Gastrocnemius medialis (tissue), 4 donors: ENCODE results near the gene PRKG1. TPM values are rescaled to one million over a fixed set of nuclear protein-coding genes. Genes with fewer than 3 reads are reported as not detected.

Experiments used
- ATAC-seq, 2 donors: fragments of 150-250 bp; one replicate each; pipeline ENCODE4 v1.9.1; 2016
- DNase-seq, 2 donors: peaks; one replicate each; pipeline ENCODE4 v3.0.0-alpha.2; 2019
- H3K27ac ChIP-seq, 4 donors: fragments of 200-600 bp; sonication (generic); 1 replicate in 1 of 4; 2 replicates in 3 of 4; pipeline ENCODE4 v1.5.1; 2016 to 2018; ENCODE audit warnings: mild to moderate bottlenecking in 2 of 4, moderate library complexity in 1 of 4
- H3K27me3 ChIP-seq, 3 donors: fragments of 200-600 bp; sonication (generic) in 2 of 3; 1 replicate in 1 of 3; 2 replicates in 2 of 3; pipeline versions ENCODE4 v1.5.1 to v1.6.0; 2016 to 2019; ENCODE audit warnings: mild to moderate bottlenecking in 1 of 3, moderate library complexity in 1 of 3
- H3K36me3 ChIP-seq, 2 donors: fragments of 200-600 bp; sonication (generic) in 1 of 2; one replicate each; pipeline ENCODE4 v1.5.1; 2017 to 2018
- H3K4me1 ChIP-seq, 2 donors: fragments of 200-600 bp; sonication (generic) in 1 of 2; one replicate each; pipeline ENCODE4 v1.5.1; 2016 to 2017; ENCODE audit warnings: mild to moderate bottlenecking in 2 of 2
- H3K4me3 ChIP-seq, 4 donors: fragments of 200-600 bp; sonication (generic) in 3 of 4; 1 replicate in 1 of 4; 2 replicates in 3 of 4; pipeline ENCODE4 v1.5.1; 2016 to 2019; ENCODE audit warnings: mild to moderate bottlenecking in 2 of 4
- H3K9me3 ChIP-seq, 3 donors: fragments of 200-600 bp; sonication (generic) in 2 of 3; 1 replicate in 1 of 3; 2 replicates in 2 of 3; pipeline ENCODE4 v1.5.1; 2016 to 2019
- POLR2A ChIP-seq, 2 donors: fragments of 450-650 bp; IDR thresholded peaks; one replicate each; pipeline ENCODE4 v1.6.1; 2017; ENCODE audit warnings: antibody characterized with exemption in 2 of 2, mild to moderate bottlenecking in 2 of 2, moderate library complexity in 2 of 2
- in situ Hi-C, 4 donors: fragments of 200-750 bp; cut with MboI; loops; one replicate each; pipeline versions ENCODE4 v1.15.0 to v1.8.0; 2017; ENCODE audit warnings: low sequenced_read_pairs in 4 of 4
- intact Hi-C: fragments of 100-400 bp; cut with DNase I; formaldehyde crosslinking; loops from one replicate; pipeline ENCODE4 v1.15.1; 2023; ENCODE audit warnings: low total_unique reads
- total RNA-seq, 4 donors: library from RNA; depleted of rRNA; stranded (reverse); fragments of >200 nt; gene quantifications; one replicate each; pipeline versions ENCODE4 v1.1.0 to v1.2.3, GENCODE V29; 2016
- TF ChIP-seq, protein P1 (sequence below), 5 experiments: fragments of 450-650 bp in 3 of 5; fragments of 200-600 bp in 2 of 5; sonication (generic) in 2 of 5; IDR thresholded peaks in 4 of 5; conservative IDR thresholded peaks in 1 of 5; 1 replicate in 4 of 5; 2 replicates in 1 of 5; pipeline ENCODE4 v1.5.1; 2016 to 2019; ENCODE audit warnings: antibody characterized with exemption in 5 of 5, mild to moderate bottlenecking in 3 of 5, moderate library complexity in 3 of 5

The PRKG1 gene
- total RNA-seq, 4 donors from 2014 or later: 10.4 to 39.4 (median 25.1) TPM

DNA sequence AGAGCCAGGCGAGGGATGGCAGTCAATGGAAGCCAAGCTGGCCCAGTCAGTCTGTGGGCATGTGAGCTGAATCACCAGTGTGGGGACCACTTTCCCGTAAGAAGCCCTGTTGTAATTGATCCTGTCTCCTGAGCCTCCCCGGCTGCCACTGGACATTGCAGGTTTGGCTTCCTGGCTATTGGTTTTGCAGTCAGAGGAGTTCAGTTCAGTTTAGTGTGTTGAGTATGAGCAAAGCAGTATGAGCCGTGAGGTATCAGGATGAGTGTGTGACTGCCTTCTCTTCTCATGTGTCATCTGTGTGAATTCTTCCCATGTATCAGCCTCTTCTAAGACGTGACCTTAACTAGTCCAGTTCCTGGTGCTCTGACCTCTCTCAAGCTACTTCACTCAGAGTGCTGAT lies 227.4 kb downstream of the PRKG1 start:
- in situ Hi-C loops: no loop called here
- peaks cover 22 to 33% of the 10 kb centered on the region in 2 donors for H3K4me1 ChIP-seq
- no peaks in the 10 kb centered on the region for H3K9me3 ChIP-seq
- H3K36me3 ChIP-seq: no peaks in the 10 kb centered on the region
- no peaks in the 10 kb centered on the region for H3K27me3 ChIP-seq
- peak overlapping the region; percentile 39 to 55 (median 44) for H3K27ac ChIP-seq
- DNase-seq (peak in 1 of 2 donors; percentile 14), ATAC-seq (peak; percentile 83 to 90)
- H3K4me3 ChIP-seq: no peak overlapping the region
- no peak for TF ChIP-seq POLR2A (IDR thresholded peaks at IDR 0.05)
- intact Hi-C loops: no loop called here

GRCh38 chr10:51302316-51302715 lies 228.0 kb downstream of the PRKG1 start:
- Histone ChIP-seq H3K27ac (peak overlapping the region; percentile 39 to 55 (median 44)), H3K4me1 (peaks cover 22 to 30% of the 10 kb centered on the region in 2 donors), H3K4me3 (no peak overlapping the region), H3K27me3 (no peaks in the 10 kb centered on the region), H3K36me3 (no peaks in the 10 kb centered on the region), H3K9me3 (no peaks in the 10 kb centered on the region)
- ATAC-seq (peak; percentile 21 to 54), DNase-seq (no peak)
- in situ Hi-C loops: no loop called here
- intact Hi-C loops: no loop called here
- TF ChIP-seq, protein P1, sequence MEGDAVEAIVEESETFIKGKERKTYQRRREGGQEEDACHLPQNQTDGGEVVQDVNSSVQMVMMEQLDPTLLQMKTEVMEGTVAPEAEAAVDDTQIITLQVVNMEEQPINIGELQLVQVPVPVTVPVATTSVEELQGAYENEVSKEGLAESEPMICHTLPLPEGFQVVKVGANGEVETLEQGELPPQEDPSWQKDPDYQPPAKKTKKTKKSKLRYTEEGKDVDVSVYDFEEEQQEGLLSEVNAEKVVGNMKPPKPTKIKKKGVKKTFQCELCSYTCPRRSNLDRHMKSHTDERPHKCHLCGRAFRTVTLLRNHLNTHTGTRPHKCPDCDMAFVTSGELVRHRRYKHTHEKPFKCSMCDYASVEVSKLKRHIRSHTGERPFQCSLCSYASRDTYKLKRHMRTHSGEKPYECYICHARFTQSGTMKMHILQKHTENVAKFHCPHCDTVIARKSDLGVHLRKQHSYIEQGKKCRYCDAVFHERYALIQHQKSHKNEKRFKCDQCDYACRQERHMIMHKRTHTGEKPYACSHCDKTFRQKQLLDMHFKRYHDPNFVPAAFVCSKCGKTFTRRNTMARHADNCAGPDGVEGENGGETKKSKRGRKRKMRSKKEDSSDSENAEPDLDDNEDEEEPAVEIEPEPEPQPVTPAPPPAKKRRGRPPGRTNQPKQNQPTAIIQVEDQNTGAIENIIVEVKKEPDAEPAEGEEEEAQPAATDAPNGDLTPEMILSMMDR (IDR thresholded peaks at IDR 0.05 in 4 of 5, conservative IDR thresholded peaks at IDR 0.05 in 1 of 5): no peak
- TF ChIP-seq POLR2A (IDR thresholded peaks at IDR 0.05): no peak

- Histone ChIP-seq H3K4me1 (peaks cover 4 to 8% of the 10 kb centered on the region in 2 donors), H3K36me3 (no peaks in the 10 kb centered on the region), H3K9me3 (no peaks in the 10 kb centered on the region), H3K27me3 (no peaks in the 10 kb centered on the region), H3K4me3 (no peak overlapping the region), H3K27ac (no peak overlapping the region)
- ATAC-seq (no peak), DNase-seq (no peak)
- in situ Hi-C loops (no loop called here), intact Hi-C loops (no loop called here)
- no peak for TF ChIP-seq POLR2A (IDR thresholded peaks at IDR 0.05)
Observed at GRCh38 chr10:51308116-51308515, 233.8 kb downstream of the PRKG1 start.

DNA sequence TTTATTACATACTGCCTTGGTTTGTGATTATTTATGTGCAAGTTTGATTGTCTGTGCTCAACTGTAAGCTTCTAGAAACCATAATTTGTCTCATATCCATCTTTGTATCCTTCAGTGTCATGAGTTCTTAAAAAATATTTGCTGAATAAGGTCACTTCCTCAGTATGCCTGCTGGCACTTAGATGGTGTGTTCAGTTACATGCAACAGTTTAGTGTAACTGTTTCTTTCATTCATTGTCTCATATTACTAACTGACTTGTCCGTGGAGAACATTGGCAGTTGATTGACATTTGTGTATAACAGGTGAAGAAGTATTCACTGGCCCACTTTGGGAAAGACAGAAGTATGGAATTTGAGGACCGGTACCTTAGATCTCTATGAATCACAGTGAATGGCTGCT lies 236.9 kb downstream of the PRKG1 start:
- H3K4me1 ChIP-seq: peaks cover 4 to 8% of the 10 kb centered on the region in 2 donors
- H3K36me3 ChIP-seq: no peaks in the 10 kb centered on the region
- no peak for TF ChIP-seq POLR2A (IDR thresholded peaks at IDR 0.05)
- TF ChIP-seq, protein P1 (IDR thresholded peaks at IDR 0.05 in 4 of 5, conservative IDR thresholded peaks at IDR 0.05 in 1 of 5): no peak
- H3K27me3 ChIP-seq: no peaks in the 10 kb centered on the region
- intact Hi-C loops (no loop called here), in situ Hi-C loops (no loop called here)
- H3K4me3 ChIP-seq: no peak overlapping the region
- no peaks in the 10 kb centered on the region for H3K9me3 ChIP-seq
- ATAC-seq (peak; percentile 92 to 96), DNase-seq (peak; percentile 12 to 14)
- H3K27ac ChIP-seq: peak overlapping the region in 2 of 4 donors; percentile 16 to 55

- Histone ChIP-seq H3K27me3 (no peaks in the 10 kb centered on the region), H3K36me3 (no peaks in the 10 kb centered on the region), H3K9me3 (no peaks in the 10 kb centered on the region), H3K4me1 (peaks cover 4 to 8% of the 10 kb centered on the region in 2 donors), H3K27ac (no peak overlapping the region), H3K4me3 (no peak overlapping the region)
- in situ Hi-C loops: no loop called here
- ATAC-seq (no peak), DNase-seq (no peak)
- TF ChIP-seq, protein P1 (IDR thresholded peaks at IDR 0.05 in 4 of 5, conservative IDR thresholded peaks at IDR 0.05 in 1 of 5): no peak
- no peak for TF ChIP-seq POLR2A (IDR thresholded peaks at IDR 0.05)
- intact Hi-C loops: no loop called here
Observed at GRCh38 chr10:51312817-51313216, 238.5 kb downstream of the PRKG1 start.

- H3K36me3 ChIP-seq: no peaks in the 10 kb centered on the region
- H3K27ac ChIP-seq: no peak overlapping the region
- TF ChIP-seq, protein P1 (IDR thresholded peaks at IDR 0.05 in 4 of 5, conservative IDR thresholded peaks at IDR 0.05 in 1 of 5): no peak
- TF ChIP-seq POLR2A (IDR thresholded peaks at IDR 0.05): no peak
- peaks cover 4 to 8% of the 10 kb centered on the region in 2 donors for H3K4me1 ChIP-seq
- DNase-seq: no peak
- H3K9me3 ChIP-seq: no peaks in the 10 kb centered on the region
- H3K27me3 ChIP-seq: no peaks in the 10 kb centered on the region
- in situ Hi-C loops: no loop called here
- intact Hi-C loops: no loop called here
- ATAC-seq: no peak
- no peak overlapping the region for H3K4me3 ChIP-seq
Observed at GRCh38 chr10:51313251-51313650, 239.0 kb downstream of the PRKG1 start.
